ENCODE measurements around the gene AIMP2. TPM values are rescaled to one million over a fixed set of nuclear protein-coding genes. Genes with fewer than 3 reads are reported as not detected.

Gene AIMP2
- total RNA-seq, 1 experiment from 2014 or later: 61.8 TPM

DNA sequence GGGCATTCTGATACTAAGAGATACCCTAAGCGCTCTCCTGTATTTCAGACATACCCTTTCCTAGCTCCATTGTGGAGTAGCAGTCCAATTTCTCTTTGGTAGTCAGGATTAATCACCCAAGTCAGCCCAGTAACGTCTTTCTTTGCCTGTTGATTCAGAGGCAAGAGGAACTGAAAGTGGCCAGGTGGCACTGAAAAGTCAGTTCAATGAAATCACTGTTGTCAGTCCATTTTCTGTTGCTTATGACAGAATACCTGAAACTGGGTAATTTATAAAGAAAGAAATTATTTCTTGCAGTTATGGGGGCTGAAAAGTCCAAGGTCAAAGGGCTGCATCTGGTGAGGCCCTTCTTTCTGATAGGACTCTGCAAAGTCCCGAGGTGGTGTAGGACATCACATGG is 62.3 kb downstream of the AIMP2 start:
- no peak overlapping the region for H3K9ac ChIP-seq (ENCODE audit: low read length)
- H4K20me1 ChIP-seq (ENCODE audit: insufficient read depth): no peaks in the 10 kb centered on the region
- ChIA-PET POLR2A (no interaction called here), CTCF (no interaction called here), RAD21 (ENCODE audit: low non-redundant PET in 1 of 2, low total read pairs in 2 of 2, uncharacterized antibody in 2 of 2, unreplicated experiment in 2 of 2) (no interaction called here)
- H3K4me3 ChIP-seq (replicated peaks in 1 of 2; ENCODE audit: low read depth in 1 of 2, low read length in 2 of 2): no peak overlapping the region
- no peaks in the 10 kb centered on the region for H3K27me3 ChIP-seq (ENCODE audit: insufficient read depth, low read length)
- DNase-seq (ENCODE audit: low read depth, low spot score) (no peak), ATAC-seq (no peak)
- H3K36me3 ChIP-seq (ENCODE audit: control insufficient read depth in 1 of 2, insufficient read depth in 2 of 2, low read length in 2 of 2): no peaks in the 10 kb centered on the region
- TF ChIP-seq, protein P1, sequence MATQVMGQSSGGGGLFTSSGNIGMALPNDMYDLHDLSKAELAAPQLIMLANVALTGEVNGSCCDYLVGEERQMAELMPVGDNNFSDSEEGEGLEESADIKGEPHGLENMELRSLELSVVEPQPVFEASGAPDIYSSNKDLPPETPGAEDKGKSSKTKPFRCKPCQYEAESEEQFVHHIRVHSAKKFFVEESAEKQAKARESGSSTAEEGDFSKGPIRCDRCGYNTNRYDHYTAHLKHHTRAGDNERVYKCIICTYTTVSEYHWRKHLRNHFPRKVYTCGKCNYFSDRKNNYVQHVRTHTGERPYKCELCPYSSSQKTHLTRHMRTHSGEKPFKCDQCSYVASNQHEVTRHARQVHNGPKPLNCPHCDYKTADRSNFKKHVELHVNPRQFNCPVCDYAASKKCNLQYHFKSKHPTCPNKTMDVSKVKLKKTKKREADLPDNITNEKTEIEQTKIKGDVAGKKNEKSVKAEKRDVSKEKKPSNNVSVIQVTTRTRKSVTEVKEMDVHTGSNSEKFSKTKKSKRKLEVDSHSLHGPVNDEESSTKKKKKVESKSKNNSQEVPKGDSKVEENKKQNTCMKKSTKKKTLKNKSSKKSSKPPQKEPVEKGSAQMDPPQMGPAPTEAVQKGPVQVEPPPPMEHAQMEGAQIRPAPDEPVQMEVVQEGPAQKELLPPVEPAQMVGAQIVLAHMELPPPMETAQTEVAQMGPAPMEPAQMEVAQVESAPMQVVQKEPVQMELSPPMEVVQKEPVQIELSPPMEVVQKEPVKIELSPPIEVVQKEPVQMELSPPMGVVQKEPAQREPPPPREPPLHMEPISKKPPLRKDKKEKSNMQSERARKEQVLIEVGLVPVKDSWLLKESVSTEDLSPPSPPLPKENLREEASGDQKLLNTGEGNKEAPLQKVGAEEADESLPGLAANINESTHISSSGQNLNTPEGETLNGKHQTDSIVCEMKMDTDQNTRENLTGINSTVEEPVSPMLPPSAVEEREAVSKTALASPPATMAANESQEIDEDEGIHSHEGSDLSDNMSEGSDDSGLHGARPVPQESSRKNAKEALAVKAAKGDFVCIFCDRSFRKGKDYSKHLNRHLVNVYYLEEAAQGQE (IDR thresholded peaks at IDR 0.05; ENCODE audit: low read depth): no peak
- no TSS peak for BruUV-seq (replicated peaks)
- intact Hi-C loops (cut with micrococcal nuclease): no loop called here
- H3K4me2 ChIP-seq (ENCODE audit: low read length): no peak overlapping the region
- H2AFZ ChIP-seq (ENCODE audit: low read depth, low read length, poor library complexity, severe bottlenecking): no peak overlapping the region
- H3K27ac ChIP-seq (ENCODE audit: low read depth, low read length): no peak overlapping the region
- no peaks in the 10 kb centered on the region for H3K4me1 ChIP-seq (ENCODE audit: control insufficient read depth in 1 of 2, insufficient read depth in 2 of 2, low read length in 2 of 2)
- H3K9me3 ChIP-seq (ENCODE audit: control insufficient read depth in 1 of 2, insufficient read depth in 1 of 2, low read depth in 1 of 2, low read length in 2 of 2): no peaks in the 10 kb centered on the region
- H3K79me2 ChIP-seq (ENCODE audit: insufficient read depth, low read length): no peaks in the 10 kb centered on the region
- H3K9me2 ChIP-seq (ENCODE audit: insufficient read depth): no peaks in the 10 kb centered on the region

Other genes with a start within 250 kb of the AIMP2 start
- 32.9 TPM for gene RNF216, start 227.6 kb upstream of the AIMP2 start, total RNA-seq (2021; ENCODE audit: unreplicated experiment)
- gene OCM, start 128.5 kb upstream of the AIMP2 start, total RNA-seq (2021; ENCODE audit: unreplicated experiment): not detected
- 115 TPM for gene CCZ1, start 110.5 kb upstream of the AIMP2 start, total RNA-seq (2021; ENCODE audit: unreplicated experiment)
- gene RSPH10B, start 38.6 kb upstream of the AIMP2 start, total RNA-seq (2021; ENCODE audit: unreplicated experiment): not detected
- gene PMS2, start 223 bp upstream of the AIMP2 start, total RNA-seq (2021; ENCODE audit: unreplicated experiment): 27.6 TPM
- 0.17 TPM for gene ANKRD61, start 22.1 kb downstream of the AIMP2 start, total RNA-seq (2021; ENCODE audit: unreplicated experiment)
- 141 TPM for gene EIF2AK1, start 49.9 kb downstream of the AIMP2 start, total RNA-seq (2021; ENCODE audit: unreplicated experiment)
- gene USP42, start 95.7 kb downstream of the AIMP2 start, total RNA-seq (2021; ENCODE audit: unreplicated experiment): 12.2 TPM